Thyroid gland (tissue), 4 donors: Measurements from ENCODE around the gene FKBP5. TPM values are rescaled to one million over a fixed set of nuclear protein-coding genes. Genes with fewer than 3 reads are reported as not detected.
A peak's percentile ranks its signal among the peaks of the same experiment; 100 is the strongest.

ENCODE experiments used
- DNase-seq, 2 donors: peaks; one replicate each; pipeline ENCODE4 v3.0.0-alpha.2; 2019
- H3K27ac ChIP-seq, 3 donors: fragments of 200-600 bp; sonication (generic); 1 replicate in 2 of 3; 2 replicates in 1 of 3; pipeline ENCODE4 v1.5.1; 2016 to 2019; ENCODE audit warnings: mild to moderate bottlenecking in 1 of 3, moderate library complexity in 1 of 3
- H3K27me3 ChIP-seq: fragments of 200-600 bp; sonication (generic); one replicate; pipeline ENCODE4 v1.5.1; 2019
- H3K36me3 ChIP-seq, 2 donors: fragments of 200-600 bp; sonication (generic); one replicate each; pipeline ENCODE4 v1.5.1; 2016 to 2019
- H3K4me1 ChIP-seq, 2 donors: fragments of 200-600 bp; sonication (generic); one replicate each; pipeline ENCODE4 v1.5.1; 2017 to 2019
- H3K4me3 ChIP-seq, 3 donors: fragments of 200-600 bp; sonication (generic); replicated peaks in 1 of 3; 1 replicate in 2 of 3; 2 replicates in 1 of 3; pipeline ENCODE4 v1.5.1; 2016; ENCODE audit warnings: mild to moderate bottlenecking in 1 of 3
- H3K9me3 ChIP-seq: fragments of 200-600 bp; sonication (generic); one replicate; pipeline ENCODE4 v1.5.1; 2017
- CTCF ChIP-seq, 6 experiments: fragments of 200-600 bp in 3 of 6; fragments of 450-650 bp in 3 of 6; sonication (generic) in 3 of 6; IDR thresholded peaks; one replicate each; pipeline ENCODE4 v1.5.1; 2016 to 2019; ENCODE audit warnings: antibody characterized with exemption in 6 of 6, mild to moderate bottlenecking in 2 of 6, inconsistent platforms in 1 of 6, moderate library complexity in 1 of 6
- POLR2A ChIP-seq, 2 donors: fragments of 450-650 bp; IDR thresholded peaks; one replicate each; pipeline ENCODE4 v1.6.1; 2017; ENCODE audit warnings: antibody characterized with exemption in 2 of 2, mild to moderate bottlenecking in 2 of 2, moderate library complexity in 1 of 2
- WGBS, 2 donors: methylation state at CpG; one replicate each; pipeline ENCODE4 v1.1.5; 2017; 5-methylcytosine and 5-hydroxymethylcytosine counted together
- intact Hi-C: fragments of 100-400 bp; cut with DNase I; formaldehyde crosslinking; loops from one replicate; pipeline ENCODE4 v1.15.1; 2023
- total RNA-seq, 4 donors: library from RNA; depleted of rRNA; stranded (reverse); fragments of >200 nt; gene quantifications; one replicate each; pipeline ENCODE4 v1.2.3, GENCODE V29; 2016

FKBP5 gene
- total RNA-seq, 4 donors from 2014 or later = 239 to 600 (median 253) TPM

DNA sequence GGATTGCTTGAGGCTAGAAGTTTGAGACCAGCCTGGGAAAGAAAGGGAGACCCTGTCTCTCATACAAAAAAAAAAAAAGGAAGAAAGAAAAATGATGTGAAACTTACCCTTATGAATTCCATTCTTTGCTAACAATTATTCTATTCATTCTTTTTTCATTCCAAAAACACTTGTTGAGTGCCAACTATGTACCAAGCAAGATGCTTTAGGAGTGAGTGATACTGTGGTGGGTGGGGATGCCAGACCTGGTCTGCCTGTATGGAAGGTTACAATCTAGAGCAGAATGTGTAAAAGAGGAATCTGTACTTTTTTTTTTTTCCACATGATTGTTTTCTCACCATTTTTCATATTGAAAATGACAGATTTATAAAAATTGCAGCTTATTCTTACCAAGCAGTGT lies 102.2 kb downstream of the FKBP5 start:
- no peak for TF ChIP-seq CTCF (IDR thresholded peaks at IDR 0.05)
- TF ChIP-seq POLR2A (IDR thresholded peaks at IDR 0.05) = no peak
- intact Hi-C loops = no loop called here
- H3K27ac ChIP-seq = peak overlapping the region; percentile 73 to 97 (median 96)
- no peak overlapping the region for H3K4me3 ChIP-seq
- H3K27me3 ChIP-seq = no peaks in the 10 kb centered on the region
- peaks cover 84 to 98% of the 10 kb centered on the region in 2 donors for H3K4me1 ChIP-seq
- no peaks in the 10 kb centered on the region for H3K9me3 ChIP-seq
- peaks cover 37 to 38% of the 10 kb centered on the region in 2 donors for H3K36me3 ChIP-seq
- DNase-seq = no peak

DNA sequence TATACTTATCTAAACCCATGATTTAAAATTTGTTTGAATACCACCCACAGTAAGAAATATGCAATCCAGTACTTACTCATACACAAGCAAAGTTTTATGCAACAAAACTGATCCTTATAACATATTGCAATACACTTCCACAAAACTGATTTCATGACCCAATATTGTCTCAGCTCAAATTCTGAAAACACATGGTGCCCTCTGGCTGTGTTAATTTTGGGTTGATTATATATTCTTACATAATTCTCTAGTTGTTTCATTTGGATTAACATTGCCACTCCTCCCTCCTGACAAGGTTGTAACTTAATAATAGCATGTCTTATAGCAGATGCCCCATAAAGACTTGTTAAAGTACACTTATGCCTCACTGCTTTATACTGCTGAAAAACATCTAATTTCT lies 103.1 kb downstream of the FKBP5 start:
- peak overlapping the region; percentile 73 to 97 (median 96) for H3K27ac ChIP-seq
- H3K4me1 ChIP-seq = peaks cover 77 to 90% of the 10 kb centered on the region in 2 donors
- DNase-seq = no peak
- intact Hi-C loops = no loop called here
- no peak overlapping the region for H3K4me3 ChIP-seq
- no peaks in the 10 kb centered on the region for H3K9me3 ChIP-seq
- TF ChIP-seq CTCF (IDR thresholded peaks at IDR 0.05) (no peak), POLR2A (IDR thresholded peaks at IDR 0.05) (no peak)
- peaks cover 37 to 42% of the 10 kb centered on the region in 2 donors for H3K36me3 ChIP-seq
- H3K27me3 ChIP-seq = no peaks in the 10 kb centered on the region

GRCh38 chr6:35583893-35584688 lies 104.6 kb downstream of the FKBP5 start:
- WGBS, 2 donors = 28 to 29% methylated on average over 6 of the region's 6 CpGs
- TF ChIP-seq POLR2A (IDR thresholded peaks at IDR 0.05) = peak in 1 of 2 donors; percentile 74
- peak; percentile 44 to 95 (median 83) for TF ChIP-seq CTCF (IDR thresholded peaks at IDR 0.05)
- Histone ChIP-seq H3K27ac (peak overlapping the region; percentile 74 to 97 (median 96)), H3K4me3 (no peak overlapping the region), H3K27me3 (no peaks in the 10 kb centered on the region), H3K9me3 (no peaks in the 10 kb centered on the region), H3K4me1 (peaks cover 63 to 74% of the 10 kb centered on the region in 2 donors), H3K36me3 (peaks cover 23 to 36% of the 10 kb centered on the region in 2 donors)
- intact Hi-C loops = loop anchor here (5.0 kb wide), 3 partner anchors 62 to 153 kb away; partner anchors contain the start of genes ARMC12 and FKBP5
- DNase-seq = peak; percentile 83 to 85

DNA sequence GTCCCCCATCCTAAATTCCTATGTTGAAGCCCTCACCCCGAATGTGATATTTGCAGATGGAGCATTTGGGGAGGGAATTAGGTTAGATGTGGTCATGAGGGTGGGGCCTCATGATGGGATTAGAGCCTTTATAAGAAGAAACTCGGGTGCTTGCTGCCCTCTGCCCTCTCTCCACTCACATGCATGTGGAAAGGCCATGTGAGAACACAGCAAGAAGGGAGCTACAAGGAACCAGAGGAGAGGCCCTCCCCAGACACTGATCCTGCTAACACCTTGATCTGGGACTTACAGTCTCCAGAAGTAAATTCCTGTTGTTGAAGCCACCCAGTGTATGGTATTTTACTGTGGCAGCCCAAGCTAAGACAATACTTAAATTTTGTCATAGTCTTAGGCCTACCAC lies 106.4 kb downstream of the FKBP5 start:
- TF ChIP-seq POLR2A (IDR thresholded peaks at IDR 0.05) (no peak), CTCF (IDR thresholded peaks at IDR 0.05) (no peak)
- intact Hi-C loops = loop anchor here (5.0 kb wide), 3 partner anchors 60 to 155 kb away; partner anchors contain the start of genes ARMC12 and FKBP5
- WGBS, 2 donors = 62 to 67% methylated on average over 2 of the region's 2 CpGs
- H3K4me3 ChIP-seq = no peak overlapping the region
- peaks cover 22 to 39% of the 10 kb centered on the region in 2 donors for H3K36me3 ChIP-seq
- no peak for DNase-seq
- peaks cover 47 to 64% of the 10 kb centered on the region in 2 donors for H3K4me1 ChIP-seq
- no peaks in the 10 kb centered on the region for H3K9me3 ChIP-seq
- no peaks in the 10 kb centered on the region for H3K27me3 ChIP-seq
- peak overlapping the region; percentile 74 to 97 (median 96) for H3K27ac ChIP-seq

DNA sequence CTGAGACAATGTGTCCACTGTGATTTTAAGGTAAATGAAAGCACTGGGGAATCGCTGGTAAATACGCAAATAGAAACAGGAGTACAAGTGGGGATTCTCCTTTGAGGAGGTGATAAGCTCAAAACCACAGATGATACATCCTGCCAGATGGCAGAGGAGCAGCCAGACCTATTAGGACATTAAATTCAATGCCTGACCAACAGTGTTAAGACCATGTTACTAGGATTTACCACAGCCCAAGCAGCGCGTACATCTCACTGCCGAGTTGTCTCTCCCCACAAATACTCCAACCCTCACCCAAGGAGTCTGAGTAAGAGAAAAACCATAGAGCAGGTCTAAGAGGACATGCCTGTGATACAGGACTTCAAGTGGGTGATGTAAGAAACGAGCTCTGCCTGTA lies 107.1 kb downstream of the FKBP5 start:
- Histone ChIP-seq H3K9me3 (no peaks in the 10 kb centered on the region), H3K27me3 (no peaks in the 10 kb centered on the region), H3K36me3 (peaks cover 23 to 38% of the 10 kb centered on the region in 2 donors), H3K4me3 (no peak overlapping the region), H3K4me1 (peaks cover 49 to 64% of the 10 kb centered on the region in 2 donors), H3K27ac (peak overlapping the region; percentile 74 to 97 (median 96))
- TF ChIP-seq POLR2A (IDR thresholded peaks at IDR 0.05) = no peak
- no peak for TF ChIP-seq CTCF (IDR thresholded peaks at IDR 0.05)
- intact Hi-C loops = loop anchor here (5.0 kb wide), 3 partner anchors 59 to 156 kb away; partner anchors contain the start of genes ARMC12 and FKBP5
- DNase-seq = no peak
- 69 to 82% methylated on average over 6 of the region's 6 CpGs for WGBS, 2 donors
